GOT3 (cell line): ENCODE measurements around the gene HEXIM2.
"Not testable (repeated sequence)": the region's sequence is repeated elsewhere in the genome, so short reads cannot be mapped to it uniquely, and the experiment has no call there.

Source experiments
- DNase-seq: peaks from one replicate; lab custom pipeline; 2025; ENCODE audit warnings: mixed read lengths; lab: John Stamatoyannopoulos, UW

Gene HEXIM2

DNA sequence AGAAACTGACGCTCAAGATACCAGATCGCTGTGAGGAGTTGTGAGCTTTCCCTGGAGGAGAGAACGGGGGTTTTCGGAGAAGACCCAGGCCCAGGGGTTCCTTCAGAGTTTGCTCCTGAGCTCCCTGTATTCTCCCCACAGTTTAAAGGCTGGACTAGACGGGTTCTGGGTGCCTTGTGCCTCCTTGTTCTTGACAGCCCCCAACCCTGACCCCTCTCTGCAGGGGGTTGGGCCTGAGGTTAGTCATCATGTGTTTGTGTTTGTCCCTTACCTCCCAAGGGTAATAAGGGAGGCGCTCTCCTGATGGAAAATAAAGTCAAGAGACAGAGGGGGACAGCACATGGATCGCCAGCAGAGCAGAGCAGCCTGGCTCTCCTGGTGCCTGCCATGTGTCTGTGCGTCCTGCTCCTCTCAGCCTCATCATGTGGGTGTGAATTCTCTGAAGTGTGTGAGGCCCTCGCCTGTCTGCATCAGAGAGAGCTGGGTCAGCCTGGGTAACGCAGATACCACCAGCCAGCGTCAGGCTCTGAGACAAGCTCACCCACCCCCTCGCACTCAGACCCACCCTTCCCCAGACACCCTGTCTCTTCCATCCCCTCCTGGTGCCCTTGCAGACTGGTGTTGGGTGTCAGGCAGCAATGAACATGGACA, 8.7 kb downstream of the HEXIM2 start:
- DNase-seq, result no peak

- DNase-seq, result no peak
Observed at GRCh38 chr17:45170931-45171337, 9.3 kb downstream of the HEXIM2 start.

GRCh38 chr17:45171338-45172231, 9.9 kb downstream of the HEXIM2 start:
- no peak for DNase-seq

DNA sequence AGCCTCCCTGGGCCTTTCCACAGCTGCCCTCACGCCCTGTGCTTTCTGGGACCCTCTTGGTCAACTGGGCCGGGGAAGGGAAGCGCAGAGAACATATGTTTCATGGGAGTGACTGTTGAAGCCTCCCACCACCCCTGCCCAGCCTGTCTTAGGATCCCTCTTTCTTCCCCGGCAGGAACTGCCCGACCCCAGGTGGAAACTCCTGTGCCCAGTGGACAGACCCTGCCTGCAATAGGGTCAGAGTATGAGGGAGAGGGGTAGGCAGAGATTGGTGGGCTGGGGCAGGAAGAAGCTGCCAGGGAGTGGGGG, 10.5 kb downstream of the HEXIM2 start:
- DNase-seq, result no peak

DNA sequence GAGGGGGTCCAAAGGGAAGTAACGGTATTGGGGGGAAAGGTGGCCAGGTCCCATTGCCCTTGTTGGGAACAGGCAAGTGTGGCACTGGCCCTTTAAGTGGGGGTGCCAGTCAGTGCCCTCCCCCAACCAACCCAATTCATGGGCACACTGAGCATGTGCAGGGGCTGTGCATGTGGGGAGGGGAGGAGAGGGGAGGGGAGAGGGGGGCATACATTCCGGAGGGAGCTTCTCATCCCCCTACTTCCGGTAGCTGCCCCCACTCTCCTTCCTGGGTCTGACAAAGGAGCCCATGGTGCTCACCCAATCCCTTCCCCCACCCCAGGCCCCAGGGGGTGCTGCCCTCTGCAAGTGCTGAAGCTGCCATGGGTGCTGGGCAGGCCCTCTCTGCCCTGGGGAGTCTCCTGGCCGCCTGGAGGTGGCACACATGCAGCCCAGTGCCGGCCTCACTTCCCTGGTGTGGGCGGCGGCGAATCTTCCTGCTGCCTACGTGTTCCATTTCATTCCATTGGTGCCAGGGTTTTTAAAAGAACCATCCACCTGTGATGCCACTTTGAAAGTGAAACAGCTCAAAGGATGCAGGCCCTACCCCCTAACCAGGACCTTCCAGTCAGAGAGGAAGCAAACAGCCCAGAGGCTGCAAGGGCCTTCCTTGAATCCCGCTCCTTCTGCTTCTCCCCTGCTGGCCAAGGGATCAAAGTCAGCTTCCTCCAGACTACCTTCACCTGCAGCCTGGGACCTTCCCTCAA, 11.0 kb downstream of the HEXIM2 start:
- DNase-seq, result no peak

DNA sequence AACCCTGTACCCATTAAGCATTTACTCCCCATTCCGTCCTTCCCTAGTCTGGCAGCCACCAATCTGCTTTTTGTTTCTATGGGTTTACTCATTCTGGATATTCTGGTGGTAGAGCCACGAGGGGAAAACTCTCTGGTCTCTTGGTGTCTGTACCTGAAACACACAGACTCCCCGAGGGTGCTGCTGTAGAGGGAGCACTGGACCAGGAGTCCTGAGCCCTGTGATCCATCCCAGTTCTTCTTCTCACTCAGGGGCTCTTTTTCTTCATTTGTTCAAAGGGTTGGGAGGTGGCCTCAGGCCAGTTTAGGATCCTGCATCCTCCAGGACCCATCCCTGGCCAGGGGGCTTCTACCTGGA, 14.1 kb downstream of the HEXIM2 start:
- DNase-seq, result no peak

DNA sequence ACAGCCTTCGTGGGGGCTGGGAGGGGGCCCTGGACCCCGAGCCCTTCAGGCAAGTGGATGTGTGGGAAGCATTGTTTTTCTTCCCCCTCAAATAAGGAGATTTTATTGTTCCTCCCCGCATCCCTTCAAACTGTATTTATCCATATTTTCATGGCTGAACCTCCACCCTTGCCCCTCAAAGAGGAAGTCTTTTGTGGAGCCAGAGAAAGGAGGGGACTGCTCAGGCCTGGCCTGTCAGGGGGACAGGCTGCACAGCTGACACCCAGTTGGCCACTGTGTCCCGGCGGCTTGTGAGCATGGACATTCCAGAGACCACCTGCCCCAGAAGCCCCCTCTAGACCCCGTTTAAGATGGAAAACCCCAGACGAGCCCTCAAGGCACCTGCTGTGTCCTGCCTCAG, 15.9 kb downstream of the HEXIM2 start:
- no peak for DNase-seq

DNA sequence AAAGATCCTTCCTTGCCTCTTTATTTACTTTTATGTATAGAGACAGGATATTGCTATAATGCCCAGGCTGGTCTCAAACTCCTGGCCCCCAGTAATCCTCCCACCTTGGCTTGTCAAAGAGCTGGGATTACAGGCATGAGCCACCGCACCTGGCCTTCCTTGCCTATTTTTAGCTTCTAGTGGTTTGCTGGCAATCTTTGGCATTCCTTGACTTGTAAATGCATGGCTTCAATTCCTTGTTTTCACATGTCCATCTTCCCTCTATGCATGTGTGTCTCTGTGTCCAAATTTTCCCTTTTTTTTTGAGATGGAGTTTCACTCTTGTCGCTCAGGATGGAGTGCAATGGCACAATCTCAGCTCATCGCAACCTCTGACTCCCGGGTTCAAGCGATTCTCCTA, 22.5 kb downstream of the HEXIM2 start:
- no peak for DNase-seq

- DNase-seq, result no peak
Observed at GRCh38 chr17:45186801-45187354, 25.2 kb downstream of the HEXIM2 start.

DNA sequence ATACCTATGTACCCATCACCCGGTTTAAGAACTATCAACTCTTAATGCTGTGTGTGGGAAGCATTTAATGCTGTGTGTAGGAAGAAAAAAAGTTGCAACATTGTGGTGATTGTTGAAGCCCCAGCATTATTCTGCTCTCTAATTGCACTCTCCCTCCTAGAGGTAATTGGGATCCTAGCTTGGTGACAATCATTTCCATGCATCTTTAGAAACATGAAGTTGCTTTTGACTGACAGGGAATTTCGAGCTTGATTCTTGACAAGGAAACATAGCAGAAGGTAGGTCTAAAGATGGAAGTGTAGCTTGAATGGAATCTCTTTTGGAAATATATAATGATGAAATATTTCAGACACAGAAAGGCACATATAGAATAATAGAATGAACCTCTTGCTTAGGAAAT, 27.3 kb downstream of the HEXIM2 start:
- no peak for DNase-seq

DNA sequence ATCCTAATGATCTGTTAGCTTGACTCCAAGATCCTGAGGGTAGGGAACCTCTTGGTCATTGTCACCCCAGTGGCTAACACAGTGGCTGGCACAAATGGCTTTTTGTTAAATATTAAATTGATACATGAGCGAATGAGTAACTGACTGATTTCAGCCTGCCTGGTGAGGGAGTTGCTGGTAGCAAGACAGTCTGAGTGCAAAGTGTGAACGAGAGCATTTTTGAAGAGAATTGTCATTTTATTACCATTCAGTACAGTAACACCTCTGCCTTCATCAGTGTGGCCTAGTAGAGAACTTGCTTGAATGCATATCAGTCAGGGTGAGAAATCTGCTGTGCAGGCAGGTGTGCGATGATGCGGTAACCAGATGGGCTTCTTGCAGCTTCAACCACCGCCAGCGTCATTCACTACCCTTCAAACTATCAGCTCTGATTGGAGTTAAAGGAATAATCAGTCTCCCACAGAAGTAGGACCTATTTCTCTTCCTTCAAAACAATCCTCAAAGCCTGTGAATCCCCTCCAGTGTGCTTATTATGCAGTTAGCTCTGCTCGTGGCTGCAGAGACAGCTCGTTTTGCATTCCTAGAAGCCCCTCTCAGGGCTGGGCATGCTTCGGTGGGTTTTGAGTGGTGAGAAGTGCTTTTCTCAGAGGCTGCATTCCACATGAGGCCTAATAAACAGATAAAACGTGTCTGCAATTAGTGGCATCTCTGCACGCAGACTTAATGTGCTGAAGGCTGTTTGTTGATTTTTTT, 29.0 kb downstream of the HEXIM2 start:
- no peak for DNase-seq

- no peak for DNase-seq
Observed at GRCh38 chr17:45195424-45195823, 33.7 kb downstream of the HEXIM2 start.

GRCh38 chr17:45197108-45197507, 35.4 kb downstream of the HEXIM2 start:
- no peak for DNase-seq

GRCh38 chr17:45197555-45198334, 36.1 kb downstream of the HEXIM2 start:
- peak; percentile 71 for DNase-seq

- no peak for DNase-seq
Observed at GRCh38 chr17:45200701-45201100, 39.0 kb downstream of the HEXIM2 start.

- DNase-seq, result no peak
Observed at GRCh38 chr17:45201457-45201856, 39.8 kb downstream of the HEXIM2 start.

DNA sequence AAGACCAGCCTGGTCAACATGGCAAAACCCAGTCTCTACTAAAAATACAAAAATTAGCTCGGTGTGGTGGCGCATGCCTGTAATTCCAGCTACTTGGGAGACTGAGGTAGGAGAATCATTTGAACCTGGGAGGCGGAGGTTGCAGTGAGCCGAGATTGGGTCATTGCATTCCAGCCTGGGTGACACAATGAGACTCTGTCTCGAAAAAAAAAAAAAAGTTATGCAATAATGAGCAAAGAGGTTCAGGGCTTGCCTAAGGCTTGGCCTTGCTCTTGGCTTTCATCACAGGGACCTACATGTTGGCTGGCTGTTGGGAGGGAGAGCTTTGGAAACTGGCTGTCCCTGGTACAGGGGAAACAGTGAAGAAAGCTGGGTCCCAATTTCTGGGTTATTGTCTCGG, 40.2 kb downstream of the HEXIM2 start:
- DNase-seq, result not testable (repeated sequence)

- DNase-seq, result peak; percentile 43
Observed at GRCh38 chr17:45218895-45219661, 57.4 kb downstream of the HEXIM2 start.
